ENCODE measurements around the gene PPP1R1C. TPM values are rescaled to one million over a fixed set of nuclear protein-coding genes. Genes with fewer than 3 reads are reported as not detected.

PPP1R1C gene
- total RNA-seq, 1 experiment from 2014 or later = 3.4 TPM

DNA sequence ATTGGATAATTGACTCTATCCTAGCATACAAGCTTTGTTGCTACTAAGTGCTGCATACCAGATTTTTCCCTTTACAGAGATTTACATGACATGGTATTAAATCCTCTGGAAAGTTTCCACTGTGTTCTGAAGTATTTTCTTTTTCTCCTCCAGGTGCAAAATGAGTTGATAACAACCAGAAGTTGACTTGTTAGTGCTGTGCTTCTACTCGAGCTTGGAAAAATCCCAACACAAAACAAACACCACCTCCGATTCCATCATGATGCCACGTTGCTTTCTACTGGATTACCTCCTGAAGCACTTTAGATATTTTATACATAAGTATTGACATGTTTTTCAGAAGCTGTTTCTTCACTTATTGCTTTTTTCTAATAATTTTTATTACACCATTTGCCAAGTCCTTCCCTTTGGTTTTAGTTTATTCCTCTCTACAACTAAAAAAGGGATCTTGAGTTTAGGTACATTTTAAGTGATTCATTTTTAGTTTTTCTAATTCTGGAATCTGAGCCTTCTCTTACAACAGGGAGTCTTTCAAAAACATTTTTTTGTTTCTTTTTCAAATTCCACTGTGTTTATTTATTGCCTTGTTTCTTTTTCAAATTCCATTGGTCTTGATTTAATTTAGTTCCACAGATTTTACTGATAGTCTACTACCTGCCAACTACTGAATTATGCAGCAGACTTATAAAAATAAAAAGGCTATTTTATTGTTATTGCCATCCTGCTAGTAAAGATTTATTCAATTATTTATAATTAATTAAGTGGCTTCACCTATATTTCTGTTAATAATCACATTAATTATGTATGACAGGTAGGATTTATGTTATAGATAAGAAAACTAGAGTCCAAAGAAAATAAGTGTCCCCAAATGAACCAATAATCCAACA, 143.4 kb downstream of the PPP1R1C start:
- ChIA-PET CTCF (no interaction called here), POLR2A (no interaction called here)
- DNase-seq (ENCODE audit: low spot score) (no peak), ATAC-seq (no peak)
- no peak for TF ChIP-seq STAT6 (CRISPR knock-in tag; conservative IDR thresholded peaks at IDR 0.05; ENCODE audit: low read depth)
- TF ChIP-seq, protein P1, sequence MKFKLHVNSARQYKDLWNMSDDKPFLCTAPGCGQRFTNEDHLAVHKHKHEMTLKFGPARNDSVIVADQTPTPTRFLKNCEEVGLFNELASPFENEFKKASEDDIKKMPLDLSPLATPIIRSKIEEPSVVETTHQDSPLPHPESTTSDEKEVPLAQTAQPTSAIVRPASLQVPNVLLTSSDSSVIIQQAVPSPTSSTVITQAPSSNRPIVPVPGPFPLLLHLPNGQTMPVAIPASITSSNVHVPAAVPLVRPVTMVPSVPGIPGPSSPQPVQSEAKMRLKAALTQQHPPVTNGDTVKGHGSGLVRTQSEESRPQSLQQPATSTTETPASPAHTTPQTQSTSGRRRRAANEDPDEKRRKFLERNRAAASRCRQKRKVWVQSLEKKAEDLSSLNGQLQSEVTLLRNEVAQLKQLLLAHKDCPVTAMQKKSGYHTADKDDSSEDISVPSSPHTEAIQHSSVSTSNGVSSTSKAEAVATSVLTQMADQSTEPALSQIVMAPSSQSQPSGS (CRISPR knock-in tag; IDR thresholded peaks at IDR 0.05; ENCODE audit: borderline replicate concordance, low read depth) = no peak
- no peak for TF ChIP-seq ZNF416 (CRISPR knock-in tag; IDR thresholded peaks at IDR 0.05)
- TF ChIP-seq, protein P2, sequence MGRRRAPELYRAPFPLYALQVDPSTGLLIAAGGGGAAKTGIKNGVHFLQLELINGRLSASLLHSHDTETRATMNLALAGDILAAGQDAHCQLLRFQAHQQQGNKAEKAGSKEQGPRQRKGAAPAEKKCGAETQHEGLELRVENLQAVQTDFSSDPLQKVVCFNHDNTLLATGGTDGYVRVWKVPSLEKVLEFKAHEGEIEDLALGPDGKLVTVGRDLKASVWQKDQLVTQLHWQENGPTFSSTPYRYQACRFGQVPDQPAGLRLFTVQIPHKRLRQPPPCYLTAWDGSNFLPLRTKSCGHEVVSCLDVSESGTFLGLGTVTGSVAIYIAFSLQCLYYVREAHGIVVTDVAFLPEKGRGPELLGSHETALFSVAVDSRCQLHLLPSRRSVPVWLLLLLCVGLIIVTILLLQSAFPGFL (CRISPR knock-in tag; IDR thresholded peaks at IDR 0.05; ENCODE audit: borderline replicate concordance) = no peak
- no peak for TF ChIP-seq NR1H2 (CRISPR knock-in tag; IDR thresholded peaks at IDR 0.05)
- no peak for TF ChIP-seq ZMAT4 (CRISPR knock-in tag; IDR thresholded peaks at IDR 0.05)
- no peak for TF ChIP-seq FOXK1 (CRISPR knock-in tag; IDR thresholded peaks at IDR 0.05)
- no peak for TF ChIP-seq AR (CRISPR knock-in tag; IDR thresholded peaks at IDR 0.05)
- no peak for TF ChIP-seq ATF1 (CRISPR knock-in tag; IDR thresholded peaks at IDR 0.05)
- TF ChIP-seq, protein P3, sequence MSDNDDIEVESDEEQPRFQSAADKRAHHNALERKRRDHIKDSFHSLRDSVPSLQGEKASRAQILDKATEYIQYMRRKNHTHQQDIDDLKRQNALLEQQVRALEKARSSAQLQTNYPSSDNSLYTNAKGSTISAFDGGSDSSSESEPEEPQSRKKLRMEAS (CRISPR knock-in tag; IDR thresholded peaks at IDR 0.05) = no peak
- TF ChIP-seq ZSCAN18 (CRISPR knock-in tag; IDR thresholded peaks at IDR 0.05) = no peak
- TF ChIP-seq ESRRA (CRISPR knock-in tag; IDR thresholded peaks at IDR 0.05; ENCODE audit: borderline replicate concordance) = no peak
- no peak for TF ChIP-seq TEAD1 (CRISPR knock-in tag; IDR thresholded peaks at IDR 0.05)
- H3K9me3 Mint-ChIP-seq = peaks cover 8% of the 10 kb centered on the region; the same call in 1 of the 2 replicates
- H3K36me3 Mint-ChIP-seq = no peaks in the 10 kb centered on the region
- no peak overlapping the region for H3K27ac Mint-ChIP-seq
- H3K4me1 Mint-ChIP-seq = no peaks in the 10 kb centered on the region
- no peak overlapping the region for H3K4me3 Mint-ChIP-seq
- no peaks in the 10 kb centered on the region for H3K27me3 Mint-ChIP-seq (ENCODE audit: low read depth)
